GM19468 (cell line): Measurements from ENCODE around the gene CCDC80.

Experiments
- ATAC-seq: cut with Tn5 transposase; IDR thresholded peaks from one replicate; pipeline ENCODE4 v1.9.1; 2021; ENCODE audit warnings: mild to moderate bottlenecking, moderate library complexity, moderate number of reproducible peaks; ENCODE audit not compliant: unreplicated experiment; ENCODE audit errors: extremely low read depth

Gene CCDC80

DNA sequence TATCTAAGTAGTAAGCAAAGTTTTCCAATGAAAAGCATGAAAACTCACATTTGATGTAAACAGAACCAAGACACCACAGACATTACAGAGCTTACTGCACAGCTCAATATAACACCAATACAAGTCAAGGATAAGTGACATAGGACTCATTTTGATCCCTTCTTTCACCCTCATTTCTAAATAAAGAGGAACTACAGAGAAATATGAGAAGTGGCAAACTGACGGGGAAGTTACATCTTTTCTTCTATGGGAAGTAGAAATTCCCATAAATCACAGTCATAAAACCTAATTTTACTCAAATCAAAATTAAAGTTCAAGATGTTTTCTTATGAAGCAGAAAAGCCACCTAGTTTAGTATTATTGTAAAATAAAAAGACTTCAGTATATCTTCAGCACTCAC is 83.0 kb downstream of the CCDC80 start:
- ATAC-seq: no peak

DNA sequence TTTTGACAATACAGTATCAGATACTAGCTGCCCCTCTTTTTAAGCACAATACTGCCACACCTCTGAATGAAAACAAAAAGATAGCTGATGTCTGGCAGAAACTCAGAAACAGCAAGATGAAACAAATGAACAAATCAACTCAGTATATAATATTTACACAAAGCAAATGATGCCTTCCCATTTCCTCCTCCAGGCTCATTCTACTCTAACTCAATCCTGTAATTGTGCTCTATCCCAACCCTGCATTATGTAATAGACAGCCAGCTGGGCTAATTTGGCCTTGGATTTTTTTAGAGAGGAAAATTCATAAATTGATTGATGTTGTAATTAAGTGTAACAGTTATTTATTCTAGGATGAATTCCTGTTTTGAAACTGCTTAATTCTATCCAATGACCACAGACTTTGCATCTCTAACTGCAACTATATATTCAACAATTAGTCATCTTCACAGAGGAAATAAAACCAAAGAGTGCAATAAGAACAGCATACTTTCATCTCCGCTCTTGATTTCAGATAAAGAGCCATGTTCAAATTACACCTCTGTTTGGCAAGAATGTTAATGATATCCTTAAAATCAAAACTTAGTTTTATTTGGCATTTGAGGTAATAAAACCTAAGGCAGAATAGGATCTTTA is 85.3 kb downstream of the CCDC80 start:
- no peak for ATAC-seq

- ATAC-seq: no peak
Observed at GRCh38 chr3:112550859-112551258, 90.1 kb downstream of the CCDC80 start.
